ENCODE measurements around the gene ONECUT3.

The ONECUT3 gene

DNA sequence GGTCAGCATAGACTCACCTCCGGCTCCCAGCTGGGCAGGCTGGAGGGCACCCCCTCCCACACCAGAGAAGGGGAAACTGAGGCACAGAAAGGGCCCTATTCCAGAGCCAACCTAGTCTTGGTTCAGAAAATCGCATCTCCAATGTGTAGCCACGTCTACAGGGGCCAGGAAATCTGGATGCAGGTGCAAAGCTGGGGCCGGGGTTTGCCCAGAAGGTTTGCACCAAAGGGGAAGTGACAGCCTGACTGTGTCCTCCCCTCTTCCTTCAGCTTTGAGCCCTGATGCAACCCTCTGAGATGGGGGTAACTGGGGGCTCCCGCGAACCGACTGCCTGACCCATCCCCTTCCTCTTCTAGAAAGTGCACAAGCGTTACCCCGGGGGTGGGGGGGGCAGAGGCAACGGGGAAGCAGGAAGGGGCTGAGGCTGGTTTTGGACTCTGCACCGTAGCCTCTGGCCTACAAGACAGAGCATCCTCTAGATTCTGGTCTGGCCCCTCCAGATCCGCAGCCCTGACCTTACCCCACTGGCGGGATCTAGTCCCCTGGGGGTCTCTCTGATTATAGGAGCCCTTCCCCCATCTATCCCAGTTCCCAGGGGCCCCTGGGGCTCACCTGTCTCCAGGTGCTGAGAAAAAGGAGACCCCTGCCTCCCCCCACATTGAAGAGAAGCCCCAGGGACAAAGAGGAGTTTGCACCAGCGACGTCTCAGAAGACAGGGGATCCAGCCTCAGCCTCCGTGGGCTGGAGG lies 1.1 kb upstream of the ONECUT3 start:
- DNase-seq (ENCODE audit: low read depth) = no peak
- TF ChIP-seq, protein P1, sequence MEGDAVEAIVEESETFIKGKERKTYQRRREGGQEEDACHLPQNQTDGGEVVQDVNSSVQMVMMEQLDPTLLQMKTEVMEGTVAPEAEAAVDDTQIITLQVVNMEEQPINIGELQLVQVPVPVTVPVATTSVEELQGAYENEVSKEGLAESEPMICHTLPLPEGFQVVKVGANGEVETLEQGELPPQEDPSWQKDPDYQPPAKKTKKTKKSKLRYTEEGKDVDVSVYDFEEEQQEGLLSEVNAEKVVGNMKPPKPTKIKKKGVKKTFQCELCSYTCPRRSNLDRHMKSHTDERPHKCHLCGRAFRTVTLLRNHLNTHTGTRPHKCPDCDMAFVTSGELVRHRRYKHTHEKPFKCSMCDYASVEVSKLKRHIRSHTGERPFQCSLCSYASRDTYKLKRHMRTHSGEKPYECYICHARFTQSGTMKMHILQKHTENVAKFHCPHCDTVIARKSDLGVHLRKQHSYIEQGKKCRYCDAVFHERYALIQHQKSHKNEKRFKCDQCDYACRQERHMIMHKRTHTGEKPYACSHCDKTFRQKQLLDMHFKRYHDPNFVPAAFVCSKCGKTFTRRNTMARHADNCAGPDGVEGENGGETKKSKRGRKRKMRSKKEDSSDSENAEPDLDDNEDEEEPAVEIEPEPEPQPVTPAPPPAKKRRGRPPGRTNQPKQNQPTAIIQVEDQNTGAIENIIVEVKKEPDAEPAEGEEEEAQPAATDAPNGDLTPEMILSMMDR (conservative IDR thresholded peaks at IDR 0.05; ENCODE audit: low read length) = no peak
- no peak overlapping the region for H3K4me3 ChIP-seq (ENCODE audit: low read length)

DNA sequence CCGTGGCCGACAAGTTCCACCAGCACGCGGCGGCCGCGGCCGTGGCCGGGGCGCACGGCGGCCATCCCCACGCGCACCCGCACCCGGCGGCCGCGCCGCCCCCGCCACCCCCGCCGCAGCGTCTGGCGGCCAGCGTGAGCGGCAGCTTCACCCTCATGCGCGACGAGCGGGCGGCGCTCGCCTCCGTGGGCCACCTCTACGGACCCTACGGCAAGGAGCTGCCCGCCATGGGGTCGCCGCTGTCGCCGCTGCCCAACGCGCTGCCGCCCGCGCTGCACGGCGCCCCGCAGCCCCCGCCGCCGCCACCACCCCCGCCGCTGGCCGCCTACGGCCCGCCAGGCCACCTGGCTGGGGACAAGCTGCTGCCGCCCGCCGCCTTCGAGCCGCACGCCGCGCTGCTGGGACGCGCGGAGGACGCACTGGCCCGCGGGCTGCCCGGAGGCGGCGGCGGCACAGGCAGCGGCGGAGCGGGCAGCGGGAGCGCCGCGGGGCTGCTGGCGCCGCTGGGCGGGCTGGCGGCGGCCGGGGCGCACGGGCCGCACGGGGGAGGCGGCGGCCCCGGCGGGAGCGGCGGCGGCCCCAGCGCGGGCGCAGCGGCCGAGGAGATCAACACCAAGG lies 821 bp downstream of the ONECUT3 start:
- TF ChIP-seq, protein P1 (conservative IDR thresholded peaks at IDR 0.05; ENCODE audit: low read length) = no peak
- DNase-seq (ENCODE audit: low read depth) = no peak
- no peak overlapping the region for H3K4me3 ChIP-seq (ENCODE audit: low read length)

DNA sequence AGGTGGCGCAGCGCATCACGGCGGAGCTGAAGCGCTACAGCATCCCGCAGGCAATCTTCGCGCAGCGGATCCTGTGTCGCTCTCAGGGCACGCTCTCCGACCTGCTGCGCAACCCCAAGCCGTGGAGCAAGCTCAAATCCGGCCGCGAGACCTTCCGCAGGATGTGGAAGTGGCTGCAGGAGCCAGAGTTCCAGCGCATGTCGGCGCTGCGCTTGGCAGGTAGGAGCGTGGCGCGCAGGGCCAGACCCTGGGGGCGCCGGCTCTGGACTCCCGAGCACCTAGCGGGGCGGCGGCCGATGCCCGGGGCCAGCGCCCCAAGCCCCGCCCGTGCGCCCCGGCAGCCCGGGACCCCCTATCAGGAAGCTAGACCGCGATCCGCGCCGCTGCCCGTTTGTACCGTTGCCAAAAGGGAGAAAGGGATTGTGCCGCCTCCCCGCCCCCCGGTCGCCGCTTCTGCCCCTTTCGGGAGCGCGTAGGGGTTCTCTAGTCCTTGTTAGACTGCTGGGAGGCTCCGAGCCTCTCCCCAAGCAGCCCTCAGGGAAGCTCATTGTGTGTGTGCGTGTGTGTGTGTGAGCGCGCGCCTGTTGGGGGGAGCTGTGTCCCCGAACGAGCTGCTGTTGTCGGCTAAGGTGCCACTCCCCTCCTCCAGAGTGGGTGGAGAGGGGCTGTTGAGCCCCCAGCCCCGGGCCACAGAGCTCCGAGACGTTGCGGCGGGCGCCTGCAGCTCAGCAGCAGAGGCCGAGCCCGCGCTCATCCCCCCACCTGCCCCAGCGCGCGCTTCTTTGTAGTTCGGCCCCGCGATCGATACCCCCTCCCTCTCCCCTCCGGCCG lies 1.5 kb downstream of the ONECUT3 start:
- no peak for DNase-seq (ENCODE audit: low read depth)
- H3K4me3 ChIP-seq (ENCODE audit: low read length) = no peak overlapping the region
- TF ChIP-seq, protein P1 (conservative IDR thresholded peaks at IDR 0.05; ENCODE audit: low read length) = no peak

DNA sequence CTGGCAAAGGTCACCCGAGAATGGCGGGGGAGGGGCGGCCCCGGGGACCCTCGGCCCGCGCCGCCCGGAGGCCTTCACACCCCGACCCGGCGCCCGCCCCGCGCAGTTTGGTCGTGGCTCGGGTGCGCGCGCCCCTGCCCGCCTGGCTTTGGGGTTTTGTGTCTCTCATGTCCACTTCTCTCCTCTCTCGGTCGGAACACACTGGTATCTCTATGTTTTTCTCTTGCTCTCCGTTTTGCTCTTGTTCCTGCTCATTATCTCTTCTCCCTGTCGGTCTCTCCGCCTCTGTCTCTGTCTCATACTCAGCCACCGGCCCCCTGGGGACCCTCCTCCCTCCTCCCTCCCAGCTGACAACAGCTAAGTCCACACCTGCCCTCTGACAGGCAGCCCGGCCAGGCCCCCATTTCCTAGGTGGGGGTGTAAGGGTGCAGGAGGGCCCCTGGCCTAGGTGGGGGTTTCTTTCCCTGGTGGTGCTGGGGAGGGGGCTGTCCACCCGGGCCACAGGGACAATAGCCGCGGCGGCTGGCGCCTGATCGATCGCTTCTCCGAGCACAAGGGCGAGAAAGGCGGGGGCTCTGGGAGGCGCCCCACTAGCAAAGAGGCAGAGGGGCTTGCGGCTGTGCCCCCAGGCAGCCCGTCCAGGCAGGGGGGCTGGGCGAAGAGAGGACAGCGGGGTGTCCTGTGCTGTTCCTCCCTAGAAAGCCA lies 2.3 kb downstream of the ONECUT3 start:
- TF ChIP-seq, protein P1 (conservative IDR thresholded peaks at IDR 0.05; ENCODE audit: low read length) = no peak
- DNase-seq (ENCODE audit: low read depth) = no peak
- H3K4me3 ChIP-seq (ENCODE audit: low read length) = no peak overlapping the region

DNA sequence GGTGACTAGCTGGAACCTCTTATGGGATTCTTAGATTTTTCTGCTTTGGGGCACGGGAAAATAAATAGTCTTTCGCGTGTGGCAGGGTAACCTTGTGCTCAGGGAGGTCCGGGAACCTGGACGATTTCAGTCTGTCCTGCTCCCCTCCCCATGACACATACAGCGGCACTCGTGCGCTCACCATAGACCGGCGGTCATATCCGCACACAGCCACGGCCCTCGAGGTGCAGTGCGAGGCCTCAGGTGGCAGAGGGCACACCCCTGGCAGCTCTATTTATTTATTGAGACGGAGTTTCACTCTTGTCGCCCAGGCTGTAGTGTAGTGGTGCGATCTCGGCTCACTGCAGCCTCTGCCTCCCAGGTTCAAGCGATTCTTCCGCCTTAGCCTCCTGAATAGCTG lies 3.0 kb downstream of the ONECUT3 start:
- no peak for DNase-seq (ENCODE audit: low read depth)
- H3K4me3 ChIP-seq (ENCODE audit: low read length) = no peak overlapping the region
- TF ChIP-seq, protein P1 (conservative IDR thresholded peaks at IDR 0.05; ENCODE audit: low read length) = no peak

DNA sequence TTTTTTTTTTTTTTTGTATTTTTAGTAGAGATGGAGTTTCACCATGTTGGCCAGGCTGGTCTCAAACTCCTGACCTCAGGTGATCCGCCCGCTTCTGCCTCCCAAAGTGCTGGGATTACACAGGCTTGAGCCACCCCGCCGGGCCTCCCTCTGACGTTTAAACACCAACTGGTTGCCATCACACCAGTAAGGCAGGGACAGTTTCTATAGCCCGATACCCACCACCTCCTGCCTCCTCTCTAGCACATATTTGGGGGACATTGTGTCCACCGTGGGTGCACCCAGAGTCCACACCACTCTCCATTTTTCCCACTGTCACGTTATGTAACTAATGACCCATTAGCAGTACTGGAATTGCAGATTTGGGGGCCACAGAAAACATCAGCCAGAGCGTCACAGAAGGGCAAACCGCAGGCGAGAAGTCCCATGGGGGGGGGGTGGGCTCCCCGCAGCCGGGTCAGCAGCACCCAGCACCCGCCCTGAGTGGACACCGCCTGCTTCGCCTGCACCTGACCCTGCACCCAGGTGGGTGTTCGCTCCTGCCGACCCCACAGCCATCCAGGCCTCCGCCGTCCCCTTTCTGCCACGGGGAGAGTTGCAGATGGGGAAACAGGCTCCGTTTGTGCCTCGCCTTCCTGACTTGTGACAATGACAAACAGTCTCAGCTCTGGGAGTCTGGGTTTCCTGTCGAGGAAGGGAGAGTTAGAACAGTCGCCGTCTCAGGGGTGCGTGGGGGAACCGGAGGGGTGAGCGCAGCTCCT lies 3.6 kb downstream of the ONECUT3 start:
- TF ChIP-seq, protein P1 (conservative IDR thresholded peaks at IDR 0.05; ENCODE audit: low read length) = no peak
- no peak overlapping the region for H3K4me3 ChIP-seq (ENCODE audit: low read length)
- DNase-seq (ENCODE audit: low read depth) = no peak

Measured in AG10803 (cell line).